Muscle layer of colon (tissue), 2 donors: ENCODE measurements around the gene PIK3R2.

Experiments
- H3K27ac ChIP-seq: one replicate; pipeline ENCODE4 v1.7.0; 2013; ENCODE audit warnings: low read depth, mild to moderate bottlenecking, low read length, moderate library complexity
- H3K27me3 ChIP-seq, 2 donors: one replicate each; pipeline ENCODE4 v1.7.0; 2013; ENCODE audit warnings: low read length in 2 of 2, mild to moderate bottlenecking in 2 of 2; ENCODE audit not compliant: insufficient read depth in 2 of 2, control insufficient read depth in 1 of 2
- H3K36me3 ChIP-seq: one replicate; pipeline ENCODE4 v1.7.0; 2013; ENCODE audit warnings: mild to moderate bottlenecking, low read length; ENCODE audit not compliant: insufficient read depth
- H3K4me1 ChIP-seq: one replicate; pipeline ENCODE4 v1.7.0; 2013; ENCODE audit warnings: mild to moderate bottlenecking, low read length; ENCODE audit not compliant: insufficient read depth
- H3K4me3 ChIP-seq, 2 donors: one replicate each; pipeline ENCODE4 v1.7.0; 2013; ENCODE audit warnings: low read length in 2 of 2, low read depth in 1 of 2, mild to moderate bottlenecking in 1 of 2, moderate library complexity in 1 of 2
- H3K9ac ChIP-seq: one replicate; pipeline ENCODE4 v1.7.0; 2013; ENCODE audit warnings: low read length
- H3K9me3 ChIP-seq: one replicate; pipeline ENCODE4 v1.7.0; 2013; ENCODE audit warnings: mild to moderate bottlenecking, low read length
- donor health status: abdominal sarcoma.
- donor health status: Adenocarcinoma of cecum.

Gene PIK3R2

DNA sequence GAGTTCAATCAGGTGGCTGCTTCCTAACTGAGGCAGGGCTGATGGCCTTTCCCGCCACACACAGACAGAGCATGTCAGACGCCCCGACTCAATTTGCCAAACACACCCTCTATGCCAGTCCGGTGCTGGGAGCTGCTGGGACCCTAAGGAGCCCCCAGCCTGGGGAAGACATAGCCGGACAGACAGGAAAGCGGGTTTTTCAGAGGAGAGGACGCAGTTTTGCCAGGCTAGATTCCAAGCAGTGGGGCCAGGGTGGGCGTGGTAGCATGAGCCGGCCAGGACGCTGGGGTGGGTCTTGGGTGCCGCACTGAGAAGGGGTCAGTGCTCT, 35.6 kb upstream of the PIK3R2 start:
- Histone ChIP-seq H3K27me3 (no peaks in the 10 kb centered on the region), H3K36me3 (no peaks in the 10 kb centered on the region), H3K9ac (peak overlapping the region; percentile 29), H3K9me3 (no peaks in the 10 kb centered on the region), H3K4me1 (peaks cover 20% of the 10 kb centered on the region), H3K4me3 (peak overlapping the region; percentile 49 to 53), H3K27ac (no peak overlapping the region)

DNA sequence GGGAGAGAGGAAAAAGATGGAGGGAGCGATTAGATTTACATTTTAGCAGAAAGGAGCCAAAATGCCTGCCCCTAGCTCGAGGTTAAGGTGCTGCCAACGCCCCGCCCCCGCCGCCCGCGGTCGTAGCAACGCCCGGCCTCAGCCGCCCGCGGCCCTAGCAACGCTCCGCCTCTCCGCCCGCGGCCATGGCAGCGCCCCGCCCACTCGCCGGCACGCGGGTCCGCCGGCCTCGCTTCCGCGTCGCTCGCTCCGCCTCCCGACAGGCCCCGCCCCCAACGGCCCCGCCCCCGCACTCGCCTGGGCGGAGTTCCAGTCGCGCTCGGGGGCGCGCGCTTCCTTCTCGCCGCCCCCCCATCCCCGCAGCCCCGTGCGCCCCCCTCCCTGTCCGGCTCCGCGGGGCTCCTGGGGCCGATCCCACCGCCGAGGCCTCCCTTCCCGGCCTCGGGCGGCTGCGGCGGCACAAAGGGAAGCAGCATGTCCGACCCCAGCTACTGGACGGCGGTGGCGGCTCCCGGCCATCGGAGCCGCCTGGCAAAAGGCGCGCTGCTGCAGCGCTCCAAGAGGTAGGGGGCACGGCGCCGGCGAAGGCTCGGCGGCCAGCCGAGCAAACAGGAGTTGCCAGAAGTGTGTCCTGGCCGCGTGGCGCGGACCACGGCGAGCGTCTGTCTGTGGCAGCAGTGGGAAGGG, 35.1 kb upstream of the PIK3R2 start:
- H3K36me3 ChIP-seq = peaks cover 4% of the 10 kb centered on the region
- peak overlapping the region; percentile 42 for H3K9ac ChIP-seq
- H3K4me1 ChIP-seq = peaks cover 20% of the 10 kb centered on the region
- no peaks in the 10 kb centered on the region for H3K9me3 ChIP-seq
- H3K27me3 ChIP-seq = no peaks in the 10 kb centered on the region
- H3K27ac ChIP-seq = peak overlapping the region; percentile 63
- H3K4me3 ChIP-seq = peak overlapping the region; percentile 49 to 63

DNA sequence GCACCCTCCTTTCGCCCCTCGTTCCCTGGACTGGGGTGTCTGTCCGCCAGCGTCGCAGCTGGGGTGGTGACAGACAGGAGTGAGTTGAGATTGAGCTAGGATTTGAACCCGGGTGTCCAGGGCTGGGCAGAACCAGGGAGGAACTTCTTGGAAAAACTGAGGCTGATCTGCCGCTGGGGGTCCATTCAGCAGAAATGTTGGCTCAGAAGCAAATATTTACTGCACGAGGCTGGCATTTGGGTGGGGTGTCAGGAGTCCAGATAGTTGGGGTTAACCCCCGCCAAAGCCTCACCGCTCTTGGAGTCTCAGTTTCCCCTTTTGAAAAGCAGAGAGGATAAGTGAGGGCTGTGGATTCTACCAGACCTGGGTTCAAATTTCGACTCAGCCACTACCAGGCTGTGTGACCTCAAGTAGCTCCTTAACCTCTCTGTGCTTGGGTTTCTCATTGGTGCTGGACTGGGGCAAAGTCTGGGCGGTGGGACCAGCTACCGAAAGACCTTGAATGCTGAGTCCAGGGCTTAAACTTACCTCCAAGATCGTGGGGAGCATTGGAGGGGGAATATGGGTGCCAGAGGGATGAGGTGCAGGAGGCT, 34.4 kb upstream of the PIK3R2 start:
- peaks cover 4% of the 10 kb centered on the region for H3K36me3 ChIP-seq
- H3K4me3 ChIP-seq = peak overlapping the region; percentile 49 to 63
- no peaks in the 10 kb centered on the region for H3K9me3 ChIP-seq
- peak overlapping the region; percentile 42 for H3K9ac ChIP-seq
- H3K27ac ChIP-seq = peak overlapping the region; percentile 63
- no peaks in the 10 kb centered on the region for H3K27me3 ChIP-seq
- peaks cover 20% of the 10 kb centered on the region for H3K4me1 ChIP-seq

DNA sequence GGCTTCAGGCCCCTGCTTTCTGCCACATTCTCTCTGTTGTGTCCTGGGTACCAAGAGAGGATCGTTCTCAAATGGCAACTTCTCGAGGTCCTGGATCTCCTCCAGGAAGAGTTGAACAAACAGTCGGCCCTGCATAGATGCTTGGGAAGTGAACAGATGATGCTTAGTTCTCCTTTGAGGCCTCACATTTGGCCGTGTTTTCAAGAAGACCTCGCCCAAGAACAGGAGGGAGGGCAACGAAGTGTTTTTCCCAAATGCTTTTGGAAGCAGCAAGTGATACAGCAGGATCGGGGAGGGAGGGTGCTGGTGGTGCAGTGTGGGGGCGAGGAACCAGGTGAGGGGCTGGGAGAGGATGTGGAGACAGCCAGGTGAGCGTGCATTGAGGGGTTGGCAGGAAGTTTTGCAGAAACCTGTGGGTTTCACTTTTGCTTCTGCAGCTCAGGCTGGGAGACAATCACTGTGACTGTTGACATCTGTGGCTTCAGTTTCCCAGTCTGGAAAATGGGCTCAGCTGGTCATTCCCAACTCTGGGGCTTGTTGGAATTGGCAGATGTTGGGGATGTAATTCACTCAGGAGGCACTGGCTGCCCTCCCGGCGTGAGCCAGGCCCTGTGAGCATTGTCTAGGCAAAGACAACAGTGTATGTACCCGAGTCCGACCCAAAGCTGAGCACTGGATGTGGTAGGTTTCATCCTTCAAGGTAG, 33.8 kb upstream of the PIK3R2 start:
- Histone ChIP-seq H3K27me3 (no peaks in the 10 kb centered on the region), H3K27ac (no peak overlapping the region), H3K4me3 (peak overlapping the region in 1 of 2 donors; percentile 63), H3K9ac (peak overlapping the region; percentile 42), H3K36me3 (peaks cover 7% of the 10 kb centered on the region), H3K4me1 (peaks cover 20% of the 10 kb centered on the region), H3K9me3 (no peaks in the 10 kb centered on the region)

DNA sequence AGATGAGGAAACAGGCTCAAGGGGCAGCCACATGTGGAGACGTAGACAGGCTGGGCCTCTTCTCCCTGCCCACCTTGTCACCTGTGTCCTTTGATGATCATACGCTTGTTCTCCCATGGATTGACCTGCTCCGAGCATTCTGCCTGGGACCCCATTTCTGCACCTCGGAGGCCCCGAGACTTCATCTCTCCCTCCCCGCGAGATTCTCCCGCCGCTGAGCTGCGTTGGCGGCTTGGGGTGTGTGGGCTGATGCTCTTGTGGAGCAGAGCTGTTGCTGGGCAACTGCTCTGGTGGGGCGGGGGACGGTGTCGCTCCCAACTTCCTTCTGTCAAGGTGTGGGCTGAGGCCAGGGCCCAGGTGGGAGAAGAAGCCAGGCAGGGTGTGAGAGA, 33.3 kb upstream of the PIK3R2 start:
- Histone ChIP-seq H3K36me3 (peaks cover 10% of the 10 kb centered on the region), H3K9ac (no peak overlapping the region), H3K27ac (no peak overlapping the region), H3K9me3 (no peaks in the 10 kb centered on the region), H3K27me3 (no peaks in the 10 kb centered on the region), H3K4me3 (no peak overlapping the region), H3K4me1 (peaks cover 20% of the 10 kb centered on the region)

DNA sequence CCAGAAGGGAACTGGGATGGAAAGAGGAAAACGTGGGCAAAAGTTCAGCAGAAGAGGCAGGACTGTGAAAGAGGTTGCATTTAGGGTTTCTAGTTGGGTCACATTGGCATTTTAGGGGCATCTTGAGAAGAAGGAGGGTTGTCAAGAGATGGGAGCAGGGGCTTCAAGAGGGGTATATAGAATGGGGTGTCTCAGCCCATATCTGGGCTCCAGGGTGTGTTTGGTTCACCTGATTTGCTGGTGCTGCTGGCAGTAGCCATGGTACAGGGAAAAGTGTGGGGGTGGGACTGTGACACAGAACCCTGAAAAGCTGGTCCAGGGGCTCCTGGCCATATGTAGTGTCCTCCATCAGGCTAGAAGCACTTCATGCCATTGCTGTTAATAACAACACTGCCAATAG, 32.8 kb upstream of the PIK3R2 start:
- no peaks in the 10 kb centered on the region for H3K27me3 ChIP-seq
- H3K9me3 ChIP-seq = no peaks in the 10 kb centered on the region
- H3K9ac ChIP-seq = no peak overlapping the region
- no peak overlapping the region for H3K27ac ChIP-seq
- no peak overlapping the region for H3K4me3 ChIP-seq
- H3K4me1 ChIP-seq = peaks cover 20% of the 10 kb centered on the region
- H3K36me3 ChIP-seq = peaks cover 10% of the 10 kb centered on the region

DNA sequence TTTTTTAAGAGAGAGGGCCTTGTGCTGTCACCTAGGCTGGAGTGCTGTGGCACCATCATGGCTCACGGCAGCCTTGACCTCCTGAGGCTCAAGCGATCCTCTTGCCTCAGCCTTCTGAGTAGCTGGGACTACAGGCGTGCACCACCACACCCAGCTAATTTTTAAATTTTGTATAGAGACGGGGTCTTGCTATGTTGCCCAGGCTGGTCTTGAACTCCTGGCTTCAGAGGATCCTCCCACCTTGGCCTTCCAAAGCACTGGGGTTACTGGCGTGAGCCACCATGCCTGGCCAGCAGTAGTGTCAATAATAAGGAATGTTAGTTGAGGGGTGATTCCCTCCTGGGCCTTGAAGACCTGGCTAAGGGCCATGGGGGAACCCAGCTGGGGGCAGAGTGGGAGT, 31.8 kb upstream of the PIK3R2 start:
- H3K27ac ChIP-seq = no peak overlapping the region
- H3K9me3 ChIP-seq = no peaks in the 10 kb centered on the region

DNA sequence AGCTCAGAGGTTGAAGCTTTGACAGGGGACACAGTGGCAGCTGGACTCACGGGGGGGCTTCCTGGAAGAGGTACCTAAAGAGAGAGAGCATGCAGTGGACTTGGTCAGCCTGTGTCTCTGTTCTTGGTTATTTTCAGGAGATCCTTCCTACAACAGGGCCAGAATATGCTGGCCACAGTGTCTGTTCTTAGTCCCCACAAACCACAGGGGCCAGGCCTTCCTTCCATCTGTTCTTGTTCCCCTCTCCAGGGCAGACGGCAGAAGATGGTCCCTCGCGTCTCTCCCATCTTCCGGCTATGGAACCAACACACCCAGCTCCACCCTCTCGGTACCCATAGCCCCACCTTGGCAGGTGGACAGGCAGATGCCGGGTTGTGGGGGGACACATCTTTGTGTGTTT, 30.5 kb upstream of the PIK3R2 start:
- Histone ChIP-seq H3K4me1 (peaks cover 13% of the 10 kb centered on the region), H3K9me3 (no peaks in the 10 kb centered on the region), H3K27ac (no peak overlapping the region), H3K36me3 (peaks cover 10% of the 10 kb centered on the region), H3K9ac (no peak overlapping the region), H3K27me3 (no peaks in the 10 kb centered on the region), H3K4me3 (no peak overlapping the region)

More for the DNA sequence above, 31.8 kb upstream of the PIK3R2 start:
- Histone ChIP-seq H3K36me3 (peaks cover 10% of the 10 kb centered on the region), H3K27me3 (no peaks in the 10 kb centered on the region), H3K9ac (no peak overlapping the region), H3K4me3 (no peak overlapping the region), H3K4me1 (peaks cover 20% of the 10 kb centered on the region)

DNA sequence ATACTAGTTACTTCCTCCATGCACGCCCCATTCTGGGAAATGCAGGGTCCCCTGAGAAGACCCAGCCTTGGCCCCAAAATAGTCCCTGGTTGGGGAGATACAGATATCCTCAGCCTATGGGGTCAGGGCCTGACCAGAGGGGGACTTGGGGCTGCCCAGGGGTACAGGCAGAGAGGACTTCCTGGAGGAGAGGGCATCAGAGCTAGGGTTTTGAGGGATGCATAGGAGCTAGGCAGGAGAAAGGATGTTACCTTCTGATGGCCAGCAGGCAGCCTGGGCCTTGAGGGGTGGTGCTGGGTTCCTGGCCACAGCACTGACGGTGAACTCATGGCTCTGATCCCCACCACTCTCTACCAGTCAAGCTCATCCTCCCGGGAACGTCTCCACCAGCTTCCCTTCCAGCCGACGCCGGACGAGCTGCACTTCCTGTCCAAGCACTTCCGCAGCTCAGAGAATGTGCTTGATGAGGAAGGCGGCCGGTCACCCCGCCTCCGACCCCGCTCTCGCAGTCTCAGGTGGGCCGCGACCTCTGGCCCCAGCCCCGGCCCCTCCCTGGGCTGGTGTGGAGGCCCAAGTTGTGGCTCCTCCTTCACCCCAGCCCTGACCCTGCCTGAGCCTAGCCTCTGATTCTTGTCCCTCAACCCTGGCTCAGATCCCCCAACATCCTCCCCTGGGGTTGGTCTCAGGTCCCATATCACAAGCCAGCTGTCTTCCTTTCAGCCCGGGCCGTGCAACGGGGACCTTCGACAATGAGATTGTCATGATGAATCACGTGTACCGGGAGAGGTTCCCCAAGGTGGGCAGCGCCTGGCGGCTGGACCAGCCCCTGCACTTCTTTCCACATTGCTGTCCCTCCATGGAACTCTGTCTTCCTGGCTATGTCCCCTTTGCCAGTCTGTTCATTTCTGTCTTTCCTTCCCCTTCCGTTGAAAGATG, 29.8 kb upstream of the PIK3R2 start:
- H3K4me3 ChIP-seq = no peak overlapping the region
- H3K36me3 ChIP-seq = peaks cover 10% of the 10 kb centered on the region
- H3K4me1 ChIP-seq = peaks cover 11% of the 10 kb centered on the region
- no peaks in the 10 kb centered on the region for H3K9me3 ChIP-seq
- H3K27me3 ChIP-seq = no peaks in the 10 kb centered on the region
- H3K9ac ChIP-seq = no peak overlapping the region
- H3K27ac ChIP-seq = no peak overlapping the region

DNA sequence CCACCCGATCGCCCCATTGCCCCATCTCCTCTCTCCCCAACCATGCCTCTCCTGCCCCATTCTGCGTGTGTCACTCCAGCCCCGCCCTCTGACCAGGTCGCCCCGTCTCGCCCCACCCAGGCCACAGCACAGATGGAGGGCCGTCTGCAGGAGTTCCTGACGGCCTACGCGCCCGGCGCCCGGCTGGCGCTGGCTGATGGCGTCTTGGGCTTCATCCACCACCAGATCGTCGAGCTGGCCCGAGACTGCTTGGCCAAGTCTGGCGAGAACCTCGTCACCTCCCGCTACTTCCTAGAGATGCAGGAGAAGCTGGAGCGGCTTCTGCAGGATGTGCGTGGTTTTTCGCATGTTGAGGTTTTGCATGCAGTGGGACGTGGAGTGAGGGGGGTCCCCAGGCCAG, 29.1 kb upstream of the PIK3R2 start:
- Histone ChIP-seq H3K9me3 (no peaks in the 10 kb centered on the region), H3K4me1 (peaks cover 5% of the 10 kb centered on the region), H3K4me3 (no peak overlapping the region), H3K36me3 (peaks cover 10% of the 10 kb centered on the region), H3K9ac (no peak overlapping the region), H3K27me3 (no peaks in the 10 kb centered on the region), H3K27ac (no peak overlapping the region)

DNA sequence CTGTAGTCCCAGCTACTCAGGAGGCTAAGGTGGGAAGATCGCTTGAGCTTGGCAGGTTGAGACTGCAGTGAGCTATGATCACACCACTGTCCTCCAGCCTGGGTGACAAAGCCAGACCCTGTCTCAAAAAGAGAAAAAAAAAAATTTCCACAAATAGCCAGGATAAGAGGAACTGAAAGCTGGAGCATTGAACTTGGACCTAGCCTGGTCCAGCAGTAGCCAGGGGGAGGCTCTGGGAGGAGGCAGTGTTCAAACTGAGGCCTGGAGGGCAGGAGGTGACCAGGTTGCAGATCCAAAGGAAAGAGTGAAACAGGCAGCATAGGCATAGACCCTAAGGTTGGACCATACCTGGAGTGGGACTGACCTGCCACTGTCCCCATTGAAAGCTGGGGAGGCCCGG, 26.9 kb upstream of the PIK3R2 start:
- no peaks in the 10 kb centered on the region for H3K4me1 ChIP-seq
- H3K27me3 ChIP-seq = no peaks in the 10 kb centered on the region
- H3K9ac ChIP-seq = no peak overlapping the region
- H3K27ac ChIP-seq = no peak overlapping the region
- H3K4me3 ChIP-seq = no peak overlapping the region
- no peaks in the 10 kb centered on the region for H3K9me3 ChIP-seq
- H3K36me3 ChIP-seq = peaks cover 18% of the 10 kb centered on the region
